Stomach smooth muscle (tissue), 2 donors: Measurements from ENCODE around the gene WNK2.

Source experiments
- H3K27ac ChIP-seq: one replicate; pipeline ENCODE4 v1.7.0; 2013; ENCODE audit warnings: mild to moderate bottlenecking, low read length, inconsistent platforms
- H3K27me3 ChIP-seq, 2 donors: one replicate each; pipeline ENCODE4 v1.7.0; 2013; ENCODE audit warnings: low read length in 2 of 2; ENCODE audit not compliant: insufficient read depth in 2 of 2, control insufficient read depth in 1 of 2
- H3K36me3 ChIP-seq, 2 donors: one replicate each; pipeline ENCODE4 v1.7.0; 2013; ENCODE audit warnings: low read length in 2 of 2; ENCODE audit not compliant: control insufficient read depth in 2 of 2, insufficient read depth in 2 of 2
- H3K4me1 ChIP-seq: one replicate; pipeline ENCODE4 v1.7.0; 2013; ENCODE audit warnings: low read length; ENCODE audit not compliant: control insufficient read depth, insufficient read depth
- H3K4me3 ChIP-seq, 2 donors: one replicate each; pipeline ENCODE4 v1.7.0; 2013; ENCODE audit warnings: low read length in 2 of 2
- H3K9ac ChIP-seq, 2 donors: one replicate each; pipeline ENCODE4 v1.7.0; 2013; ENCODE audit warnings: low read length in 2 of 2, mild to moderate bottlenecking in 1 of 2
- H3K9me3 ChIP-seq, 2 donors: one replicate each; pipeline ENCODE4 v1.7.0; 2013; ENCODE audit warnings: low read length in 2 of 2; ENCODE audit not compliant: control insufficient read depth in 2 of 2
- donor health status: healthy.
- donor health status: Pancreatic carcinoma.

The WNK2 gene

DNA sequence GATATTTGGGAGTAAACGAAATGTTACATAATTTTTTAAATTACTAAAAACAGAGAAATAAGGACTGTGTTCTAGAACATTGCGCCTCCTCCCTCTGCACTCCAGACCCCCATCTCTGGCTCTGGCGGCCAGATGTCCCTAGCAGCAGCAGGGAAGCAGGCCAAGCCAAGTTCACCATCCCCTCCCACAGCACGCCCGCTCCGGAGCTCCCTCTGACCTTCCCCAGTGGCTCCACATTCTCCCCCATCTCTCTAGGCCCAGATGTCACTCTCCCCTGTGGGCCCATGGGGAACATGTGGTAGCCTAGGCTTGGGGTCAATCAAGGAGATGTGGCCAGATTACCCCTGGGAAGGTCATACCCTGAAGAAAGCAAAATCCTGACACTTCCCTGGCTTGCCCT, 6.3 kb upstream of the WNK2 start:
- no peak overlapping the region for H3K27ac ChIP-seq
- no peaks in the 10 kb centered on the region for H3K27me3 ChIP-seq
- H3K36me3 ChIP-seq, result no peaks in the 10 kb centered on the region
- H3K9ac ChIP-seq, result no peak overlapping the region
- H3K4me1 ChIP-seq, result peaks cover 8% of the 10 kb centered on the region
- no peaks in the 10 kb centered on the region for H3K9me3 ChIP-seq
- H3K4me3 ChIP-seq, result no peak overlapping the region

DNA sequence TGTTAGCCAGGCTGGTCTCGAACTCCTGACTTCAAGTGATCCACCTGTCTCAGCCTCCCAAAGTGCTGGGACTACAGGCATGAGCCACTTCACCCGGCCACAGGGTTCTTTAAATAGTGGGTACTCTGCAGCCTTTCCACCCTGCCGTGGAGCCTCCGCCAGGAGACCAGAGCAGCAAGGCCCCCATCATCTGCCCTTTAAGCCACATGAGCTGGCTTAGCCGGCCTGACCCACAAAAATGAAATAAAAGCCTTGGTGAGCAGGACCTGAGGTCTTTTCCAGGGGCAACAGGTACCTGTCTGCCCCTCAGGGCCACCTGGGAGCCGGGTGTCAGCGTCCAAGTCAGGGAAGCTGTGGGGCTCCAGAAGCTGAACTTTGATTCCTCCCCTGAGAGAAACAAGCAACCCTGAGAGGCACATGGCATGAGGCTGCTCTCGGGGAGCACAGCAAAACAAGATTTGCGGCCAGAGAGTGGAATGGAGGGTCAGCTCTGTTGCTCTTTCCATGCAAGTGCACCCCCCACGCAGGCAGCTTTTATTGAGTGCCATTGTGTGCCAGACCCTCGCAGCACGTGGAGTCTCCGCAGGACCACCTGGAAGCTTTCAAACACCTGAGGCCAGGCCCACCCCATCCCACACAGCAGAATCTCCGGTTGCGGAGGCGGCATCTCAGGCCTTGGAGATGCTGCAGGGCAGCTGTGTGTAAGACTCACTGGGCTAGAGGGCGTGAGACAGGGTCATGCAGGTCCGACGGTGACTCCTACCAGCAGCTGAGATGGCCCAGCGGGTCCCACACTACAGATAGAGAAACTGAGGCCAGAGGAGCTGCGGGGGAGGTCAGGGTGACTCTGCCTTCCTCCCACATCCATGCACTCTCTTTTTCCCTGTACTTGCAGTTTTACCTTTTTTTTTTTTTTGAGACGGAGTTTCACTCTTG, 4.8 kb upstream of the WNK2 start:
- Histone ChIP-seq H3K4me3 (no peak overlapping the region), H3K27me3 (peaks cover 0 to 2% of the 10 kb centered on the region in 2 donors), H3K36me3 (no peaks in the 10 kb centered on the region), H3K9me3 (no peaks in the 10 kb centered on the region), H3K27ac (no peak overlapping the region), H3K9ac (no peak overlapping the region), H3K4me1 (peaks cover 20% of the 10 kb centered on the region)

DNA sequence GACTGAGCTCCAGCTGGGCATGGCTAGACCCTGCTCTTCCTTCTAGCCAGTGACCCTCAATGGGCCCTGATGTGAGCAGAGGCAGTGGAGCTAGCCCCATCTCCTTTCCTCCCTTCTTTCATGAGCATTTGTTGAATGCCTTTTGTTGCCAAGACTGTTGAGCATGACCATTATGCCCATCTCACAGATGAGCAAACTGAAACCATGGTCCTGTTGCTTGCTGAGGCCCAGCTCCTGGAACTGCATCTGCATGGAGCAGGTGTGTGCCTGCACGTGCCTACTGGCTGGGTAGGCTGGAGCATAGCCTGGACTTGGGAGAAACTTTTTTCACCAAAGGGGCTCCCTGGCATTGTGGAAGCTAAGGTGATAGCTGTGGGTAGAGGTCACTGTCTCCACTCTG, 3.0 kb upstream of the WNK2 start:
- Histone ChIP-seq H3K4me3 (no peak overlapping the region), H3K27ac (no peak overlapping the region), H3K36me3 (no peaks in the 10 kb centered on the region), H3K9me3 (no peaks in the 10 kb centered on the region), H3K4me1 (peaks cover 26% of the 10 kb centered on the region), H3K27me3 (peaks cover 0 to 2% of the 10 kb centered on the region in 2 donors), H3K9ac (no peak overlapping the region)

DNA sequence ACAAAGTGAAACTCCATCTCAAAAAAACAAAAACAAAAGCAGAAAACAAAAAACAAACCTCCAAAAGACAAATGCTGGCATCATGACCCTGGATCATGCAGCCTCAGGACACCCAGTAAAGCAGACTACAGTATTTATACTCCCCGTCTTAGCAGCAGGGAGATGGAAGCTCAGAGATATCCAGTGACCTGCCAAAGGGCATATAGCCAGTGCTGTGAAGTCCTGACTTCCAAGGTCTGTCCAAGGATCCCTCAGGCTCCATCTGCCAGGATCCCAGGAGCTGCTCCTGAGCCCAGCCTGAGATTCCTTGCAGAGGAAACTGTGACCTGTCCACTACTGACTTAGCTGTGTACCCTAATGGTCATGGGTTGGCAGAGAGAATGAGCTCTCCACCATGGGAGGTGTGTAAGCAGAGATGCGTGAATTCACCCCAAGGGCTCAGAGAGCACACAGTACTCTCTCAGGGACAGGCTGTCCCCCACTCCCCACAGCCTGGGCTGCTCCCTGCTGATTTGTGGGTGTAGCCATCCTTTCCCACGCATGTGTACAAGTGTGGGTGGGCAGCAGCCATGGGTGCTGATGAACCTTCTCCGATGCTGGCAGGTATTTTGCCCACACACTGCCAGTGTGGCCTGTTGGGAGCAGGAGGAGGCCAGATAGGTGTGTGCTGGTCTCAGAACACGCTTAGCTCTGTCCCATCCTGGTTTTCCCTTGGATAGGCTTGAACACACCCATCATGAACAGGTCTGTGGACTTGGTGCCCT, 2.1 kb upstream of the WNK2 start:
- Histone ChIP-seq H3K9me3 (no peaks in the 10 kb centered on the region), H3K27me3 (peaks cover 0 to 2% of the 10 kb centered on the region in 2 donors), H3K4me3 (no peak overlapping the region), H3K9ac (no peak overlapping the region), H3K27ac (no peak overlapping the region), H3K36me3 (no peaks in the 10 kb centered on the region), H3K4me1 (peaks cover 34% of the 10 kb centered on the region)

DNA sequence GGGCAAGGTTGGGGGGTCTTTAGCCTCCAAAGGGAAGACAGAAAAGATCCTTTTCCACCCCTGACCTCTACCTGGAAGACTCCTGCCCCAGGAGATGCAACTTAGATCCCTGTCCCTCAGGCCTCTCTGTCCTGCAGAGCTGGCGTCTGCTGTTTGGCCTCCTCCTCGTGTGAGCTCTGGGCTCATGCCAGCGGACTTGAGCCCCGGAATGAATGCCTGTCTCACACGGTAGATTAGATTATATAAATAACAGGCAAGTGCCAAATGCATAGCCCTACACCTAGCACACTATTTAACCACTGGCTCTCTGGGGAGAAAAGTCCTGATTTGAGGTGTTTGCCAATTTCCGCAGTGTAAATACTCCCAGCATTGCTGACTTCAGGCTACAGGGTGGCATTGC, 1.4 kb upstream of the WNK2 start:
- Histone ChIP-seq H3K36me3 (no peaks in the 10 kb centered on the region), H3K27ac (no peak overlapping the region), H3K27me3 (peaks cover 0 to 2% of the 10 kb centered on the region in 2 donors), H3K4me1 (peaks cover 41% of the 10 kb centered on the region), H3K9me3 (no peaks in the 10 kb centered on the region), H3K9ac (no peak overlapping the region), H3K4me3 (no peak overlapping the region)

DNA sequence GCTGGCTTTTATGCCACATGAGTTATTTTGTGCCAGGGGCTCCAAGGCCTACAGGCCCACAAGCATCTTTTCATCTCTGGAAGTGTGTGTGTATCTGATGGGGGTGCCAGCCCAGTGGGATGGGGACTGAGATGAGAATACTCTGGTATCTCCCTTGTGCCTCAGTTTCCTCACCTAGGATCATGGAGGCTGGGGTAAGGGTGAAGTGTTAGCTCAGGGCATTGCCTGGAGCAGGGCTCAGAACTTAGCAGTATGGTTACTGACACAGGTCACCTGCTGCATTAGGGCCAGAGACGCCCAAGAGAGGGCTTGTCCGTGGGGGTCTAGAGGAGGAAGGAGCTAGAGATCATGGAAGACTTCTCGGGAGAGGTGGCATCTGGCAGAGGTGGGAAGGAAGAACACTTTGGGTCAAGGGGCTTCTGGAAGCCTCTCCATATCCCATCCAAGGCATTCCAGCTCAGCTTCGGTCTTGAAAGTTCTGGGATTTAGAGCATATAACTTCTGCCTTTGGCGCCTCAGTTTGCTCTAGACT, 742 bp upstream of the WNK2 start:
- Histone ChIP-seq H3K4me1 (peaks cover 47% of the 10 kb centered on the region), H3K9me3 (no peaks in the 10 kb centered on the region), H3K27ac (no peak overlapping the region), H3K27me3 (peaks cover 0 to 2% of the 10 kb centered on the region in 2 donors), H3K36me3 (no peaks in the 10 kb centered on the region), H3K4me3 (peak overlapping the region; percentile 60 to 78), H3K9ac (peak overlapping the region in 1 of 2 donors; percentile 37)

DNA sequence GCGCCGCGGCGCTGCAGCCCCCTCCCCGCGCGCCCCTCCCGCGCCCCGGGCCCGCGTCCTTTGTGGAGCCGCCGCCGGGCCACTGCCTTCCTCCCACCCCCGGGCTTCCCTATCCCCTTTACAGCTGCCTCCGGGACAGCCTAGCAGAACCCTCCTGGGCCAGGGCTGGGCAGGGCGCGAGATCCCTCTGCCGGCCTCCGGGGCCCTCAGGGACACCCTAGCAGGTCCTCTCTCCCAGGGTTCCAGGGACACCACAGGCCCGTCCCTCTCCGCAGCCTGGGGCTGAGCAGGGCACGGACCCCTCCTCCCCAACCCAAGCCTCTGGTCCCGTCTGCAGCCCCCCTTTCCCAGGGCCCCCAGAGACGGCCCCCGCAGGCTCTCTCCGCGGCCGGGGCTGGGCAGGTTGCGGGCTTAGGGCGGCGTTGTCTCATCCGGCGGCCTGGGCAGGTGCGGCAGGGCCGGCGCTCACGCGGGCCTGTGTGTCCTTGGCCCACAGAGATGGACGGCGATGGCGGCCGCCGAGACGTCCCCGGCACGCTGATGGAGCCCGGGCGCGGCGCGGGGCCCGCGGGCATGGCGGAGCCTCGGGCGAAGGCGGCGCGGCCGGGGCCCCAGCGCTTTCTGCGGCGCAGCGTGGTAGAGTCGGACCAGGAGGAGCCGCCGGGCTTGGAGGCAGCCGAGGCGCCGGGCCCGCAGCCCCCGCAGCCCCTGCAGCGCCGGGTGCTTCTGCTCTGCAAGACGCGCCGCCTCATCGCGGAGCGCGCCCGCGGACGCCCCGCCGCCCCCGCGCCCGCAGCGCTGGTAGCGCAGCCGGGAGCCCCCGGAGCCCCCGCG, 710 bp downstream of the WNK2 start:
- Histone ChIP-seq H3K27me3 (peaks cover 0 to 2% of the 10 kb centered on the region in 2 donors), H3K9me3 (no peaks in the 10 kb centered on the region), H3K27ac (peak overlapping the region; percentile 62), H3K36me3 (no peaks in the 10 kb centered on the region), H3K4me3 (peak overlapping the region; percentile 59 to 78), H3K4me1 (peaks cover 61% of the 10 kb centered on the region), H3K9ac (peak overlapping the region; percentile 22 to 47)

DNA sequence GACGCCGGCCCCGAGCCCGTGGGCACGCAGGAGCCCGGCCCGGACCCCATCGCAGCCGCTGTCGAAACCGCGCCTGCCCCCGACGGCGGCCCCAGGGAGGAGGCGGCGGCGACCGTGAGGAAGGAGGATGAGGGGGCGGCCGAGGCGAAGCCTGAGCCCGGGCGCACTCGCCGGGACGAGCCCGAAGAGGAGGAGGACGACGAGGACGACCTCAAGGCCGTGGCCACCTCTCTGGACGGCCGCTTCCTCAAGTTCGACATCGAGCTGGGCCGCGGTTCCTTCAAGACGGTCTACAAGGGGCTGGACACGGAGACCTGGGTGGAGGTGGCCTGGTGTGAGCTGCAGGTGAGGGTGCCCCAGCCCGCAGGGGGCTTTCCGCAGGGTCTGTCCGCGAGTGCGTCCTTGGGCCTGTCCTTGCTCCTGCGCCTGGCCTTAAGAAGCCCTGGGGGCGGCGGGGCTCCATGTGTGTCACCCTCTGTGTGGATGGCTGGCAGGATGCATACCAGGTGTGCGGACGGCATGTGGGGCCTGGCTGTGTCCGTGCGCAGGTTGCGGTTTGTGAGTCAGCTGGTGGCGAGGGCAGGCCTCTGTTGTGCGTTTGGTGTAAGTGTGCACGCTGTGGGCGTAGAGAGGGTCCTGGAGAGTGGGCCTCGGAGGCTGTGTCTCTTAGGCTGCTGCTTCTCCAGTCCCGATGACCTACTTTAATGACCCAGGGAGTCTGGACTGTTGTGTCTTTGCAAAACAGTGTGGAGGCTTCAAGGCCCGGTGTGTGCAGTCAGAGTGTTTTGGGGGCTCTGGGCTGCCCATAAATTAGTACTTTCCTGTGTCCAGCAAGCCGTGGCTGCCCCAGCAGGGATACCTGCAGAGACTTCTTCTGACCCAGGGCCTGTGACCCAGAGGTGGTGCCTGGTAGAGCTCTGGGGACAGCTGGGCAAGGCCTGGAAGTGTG, 1.6 kb downstream of the WNK2 start:
- Histone ChIP-seq H3K9ac (peak overlapping the region; percentile 44 to 68), H3K9me3 (no peaks in the 10 kb centered on the region), H3K36me3 (no peaks in the 10 kb centered on the region), H3K4me1 (peaks cover 69% of the 10 kb centered on the region), H3K27ac (peak overlapping the region; percentile 80), H3K4me3 (peak overlapping the region; percentile 53 to 78), H3K27me3 (peaks cover 0 to 2% of the 10 kb centered on the region in 2 donors)

DNA sequence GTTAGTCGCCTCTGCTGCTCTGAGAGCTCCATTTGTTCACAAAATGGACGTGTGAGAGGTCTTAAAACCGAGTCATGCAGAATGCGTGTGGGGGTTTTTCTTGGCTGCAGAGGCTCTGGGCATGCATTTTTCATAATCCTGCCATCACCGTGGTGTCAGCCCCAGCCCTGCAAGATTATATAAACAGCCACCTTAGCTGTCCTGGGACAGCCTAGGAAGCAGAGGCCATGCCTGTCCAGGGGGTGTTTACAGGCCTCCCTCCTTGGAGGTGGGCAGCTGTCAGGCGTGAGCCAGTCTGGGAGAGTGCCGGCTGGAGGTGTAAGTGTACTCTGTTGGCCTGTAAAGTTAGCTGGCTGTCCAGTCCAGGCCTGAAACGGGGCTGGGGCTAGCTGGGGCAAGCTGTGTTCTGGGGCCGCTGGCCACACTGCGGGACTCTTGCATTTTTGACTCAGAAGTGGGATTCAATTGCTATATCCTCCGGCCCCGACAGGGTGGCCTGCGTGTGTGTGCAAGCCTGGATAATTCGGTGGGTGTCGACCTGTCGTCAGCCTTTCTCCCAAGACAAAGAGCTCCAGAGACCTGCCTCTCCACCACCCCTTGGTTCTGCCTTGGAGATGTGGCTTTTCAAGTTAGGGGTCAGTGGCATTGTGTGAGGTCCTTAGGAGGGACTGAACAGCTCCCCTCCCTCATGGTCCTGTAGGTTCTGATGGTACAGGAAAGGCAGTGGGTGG, 2.4 kb downstream of the WNK2 start:
- peak overlapping the region; percentile 44 to 68 for H3K9ac ChIP-seq
- H3K4me1 ChIP-seq, result peaks cover 69% of the 10 kb centered on the region
- no peaks in the 10 kb centered on the region for H3K9me3 ChIP-seq
- H3K36me3 ChIP-seq, result no peaks in the 10 kb centered on the region
- H3K4me3 ChIP-seq, result peak overlapping the region; percentile 53 to 78
- peak overlapping the region; percentile 80 for H3K27ac ChIP-seq
- peaks cover 0 to 2% of the 10 kb centered on the region in 2 donors for H3K27me3 ChIP-seq
